ENCODE results near the gene OXGR1. TPM values are rescaled to one million over a fixed set of nuclear protein-coding genes. Genes with fewer than 3 reads are reported as not detected.

OXGR1 gene
- total RNA-seq, 4 donors from 2014 or later: 1.2 to 1.3 TPM; not detected in 2

GRCh38 chr13:97003071-97003470, 8.8 kb upstream of the OXGR1 start:
- Histone ChIP-seq H3K9me3 (no peaks in the 10 kb centered on the region), H3K36me3 (no peaks in the 10 kb centered on the region), H3K27me3 (no peaks in the 10 kb centered on the region), H3K4me3 (no peak overlapping the region), H3K4me1 (no peaks in the 10 kb centered on the region), H3K27ac (no peak overlapping the region)
- TF ChIP-seq CTCF (IDR thresholded peaks at IDR 0.05) (no peak), POLR2A (IDR thresholded peaks at IDR 0.05) (no peak)
- no peak for DNase-seq

GRCh38 chr13:97002581-97002980, 8.3 kb upstream of the OXGR1 start:
- no peak for DNase-seq
- Histone ChIP-seq H3K4me1 (no peaks in the 10 kb centered on the region), H3K36me3 (no peaks in the 10 kb centered on the region), H3K4me3 (no peak overlapping the region), H3K9me3 (no peaks in the 10 kb centered on the region), H3K27me3 (no peaks in the 10 kb centered on the region), H3K27ac (no peak overlapping the region)
- no peak for TF ChIP-seq POLR2A (IDR thresholded peaks at IDR 0.05)
- no peak for TF ChIP-seq CTCF (IDR thresholded peaks at IDR 0.05)

GRCh38 chr13:97001636-97002035, 7.4 kb upstream of the OXGR1 start:
- no peak for DNase-seq
- no peak for TF ChIP-seq CTCF (IDR thresholded peaks at IDR 0.05)
- no peak for TF ChIP-seq POLR2A (IDR thresholded peaks at IDR 0.05)
- Histone ChIP-seq H3K4me1 (no peaks in the 10 kb centered on the region), H3K27ac (no peak overlapping the region), H3K36me3 (no peaks in the 10 kb centered on the region), H3K27me3 (no peaks in the 10 kb centered on the region), H3K9me3 (no peaks in the 10 kb centered on the region), H3K4me3 (no peak overlapping the region)

GRCh38 chr13:97000295-97000925, 6.1 kb upstream of the OXGR1 start:
- H3K27me3 ChIP-seq: no peaks in the 10 kb centered on the region
- no peaks in the 10 kb centered on the region for H3K9me3 ChIP-seq
- DNase-seq: no peak
- H3K4me1 ChIP-seq: no peaks in the 10 kb centered on the region
- H3K27ac ChIP-seq: no peak overlapping the region
- no peaks in the 10 kb centered on the region for H3K36me3 ChIP-seq
- H3K4me3 ChIP-seq: no peak overlapping the region
- TF ChIP-seq CTCF (IDR thresholded peaks at IDR 0.05) (no peak), POLR2A (IDR thresholded peaks at IDR 0.05) (no peak)

GRCh38 chr13:96999091-96999490, 4.8 kb upstream of the OXGR1 start:
- no peak for DNase-seq
- Histone ChIP-seq H3K36me3 (no peaks in the 10 kb centered on the region), H3K27ac (no peak overlapping the region), H3K4me1 (peaks cover 0 to 4% (median 0%) of the 10 kb centered on the region in 4 donors), H3K4me3 (no peak overlapping the region), H3K27me3 (no peaks in the 10 kb centered on the region), H3K9me3 (no peaks in the 10 kb centered on the region)
- TF ChIP-seq POLR2A (IDR thresholded peaks at IDR 0.05) (no peak), CTCF (IDR thresholded peaks at IDR 0.05) (no peak)

- no peaks in the 10 kb centered on the region for H3K36me3 ChIP-seq
- no peaks in the 10 kb centered on the region for H3K27me3 ChIP-seq
- no peaks in the 10 kb centered on the region for H3K9me3 ChIP-seq
- no peak for DNase-seq
- peaks cover 0 to 8% (median 0%) of the 10 kb centered on the region in 4 donors for H3K4me1 ChIP-seq
- TF ChIP-seq CTCF (IDR thresholded peaks at IDR 0.05): no peak
- no peak for TF ChIP-seq POLR2A (IDR thresholded peaks at IDR 0.05)
- H3K4me3 ChIP-seq: no peak overlapping the region
- H3K27ac ChIP-seq: no peak overlapping the region
Observed at GRCh38 chr13:96998051-96998450, 3.8 kb upstream of the OXGR1 start.

All from Peyer's patch (tissue), 4 donors.